A549 (cell line): Measurements from ENCODE around the gene SMAGP.
A peak's percentile ranks its signal among the peaks of the same experiment; 100 is the strongest.

Experiments used
- CEBPB ChIP-seq, 2 experiments: fragments of >200 bp in 1 of 2; sonication (Bioruptor Twin) in 1 of 2; formaldehyde crosslinking in 1 of 2; IDR thresholded peaks; 2 replicates each; pipeline ENCODE4 v1.6.1; 2012 to 2016
- CTCF ChIP-seq: fragments of >200 bp; sonication (Bioruptor Twin); formaldehyde crosslinking; IDR thresholded peaks from 3 replicates; pipeline ENCODE4 v1.5.1; 2016
- EP300 ChIP-seq, 2 experiments: fragments of >200 bp; sonication (Bioruptor Twin); formaldehyde crosslinking; IDR thresholded peaks; 2 replicates in 1 of 2; 3 replicates in 1 of 2; pipeline ENCODE4 v1.6.1; 2016 to 2017
- HDAC2 ChIP-seq: fragments of 200-600 bp; sonication (generic); IDR thresholded peaks from 2 replicates; pipeline ENCODE4 v1.6.1; 2016
- NR3C1 ChIP-seq: fragments of >200 bp; sonication (Bioruptor Twin); formaldehyde crosslinking; IDR thresholded peaks from 3 replicates; pipeline ENCODE4 v1.6.1; 2017
- POLR2A ChIP-seq: IDR thresholded peaks from 2 replicates; pipeline ENCODE4 v1.6.1; 2012; ENCODE audit warnings: mild to moderate bottlenecking, low read length
- POLR2AphosphoS2 ChIP-seq: conservative IDR thresholded peaks from 2 replicates; pipeline ENCODE4 v1.6.1; 2012; ENCODE audit warnings: low read length, improper control_type of control experiment, inconsistent platforms
- RFX5 ChIP-seq: fragments of 450-650 bp; IDR thresholded peaks from 2 replicates; pipeline ENCODE4 v1.7.1; 2014; ENCODE audit warnings: antibody characterized with exemption, mild to moderate bottlenecking, moderate library complexity
- RNF2 ChIP-seq: fragments of 200-600 bp; sonication (generic); IDR thresholded peaks from 2 replicates; pipeline ENCODE4 v1.6.1; 2016; ENCODE audit warnings: low read depth, mild to moderate bottlenecking, antibody characterized with exemption, moderate library complexity, borderline replicate concordance
- ZFP36 ChIP-seq: fragments of 450-650 bp; IDR thresholded peaks from 2 replicates; pipeline ENCODE4 v1.6.1; 2014; ENCODE audit warnings: borderline replicate concordance; ENCODE audit not compliant: partially characterized antibody
- ZSCAN20 ChIP-seq: fragments of 250-450 bp; sonication (Bioruptor Pico); IDR thresholded peaks from 2 replicates; pipeline ENCODE4 v1.8.0; 2022; ENCODE audit warnings: mild to moderate bottlenecking, moderate library complexity

- TF ChIP-seq ZFP36 (no peak), RNF2 (no peak), CTCF (no peak), HDAC2 (no peak), RFX5 (no peak), POLR2A (no peak), ZSCAN20 (no peak), CEBPB (IDR thresholded peaks at IDR 0.05) (0 out of 4 replicates have a peak, but pooled peaks of 1 of the 2 experiments have one; percentile 14), POLR2AphosphoS2 (no peak), NR3C1 (no peak), EP300 (IDR thresholded peaks at IDR 0.05) (no peak)
Observed at GRCh38 chr12:51222461-51222860, 47.8 kb downstream of the SMAGP start.
